CD4-positive, alpha-beta T cell treated with Interleukin-4 for 1 hour (primary cell): Measurements from ENCODE around the gene CKLF.
"Not testable (repeated sequence)": the region's sequence is repeated elsewhere in the genome, so short reads cannot be mapped to it uniquely, and the experiment has no call there.

ENCODE experiments used
- DNase-seq, 2 donors: peaks; one replicate each; pipeline ENCODE4 v3.0.0-alpha.2; 2020 to 2022

CKLF gene

GRCh38 chr16:66552286-66553177 is at the start of gene CKLF:
Gene CKLF, plus strand, starts transcription at chr16:66552576. Its CDS starts 140 bp downstream, at chr16:66552716.
- peak; percentile 93 to 94 for DNase-seq

DNA sequence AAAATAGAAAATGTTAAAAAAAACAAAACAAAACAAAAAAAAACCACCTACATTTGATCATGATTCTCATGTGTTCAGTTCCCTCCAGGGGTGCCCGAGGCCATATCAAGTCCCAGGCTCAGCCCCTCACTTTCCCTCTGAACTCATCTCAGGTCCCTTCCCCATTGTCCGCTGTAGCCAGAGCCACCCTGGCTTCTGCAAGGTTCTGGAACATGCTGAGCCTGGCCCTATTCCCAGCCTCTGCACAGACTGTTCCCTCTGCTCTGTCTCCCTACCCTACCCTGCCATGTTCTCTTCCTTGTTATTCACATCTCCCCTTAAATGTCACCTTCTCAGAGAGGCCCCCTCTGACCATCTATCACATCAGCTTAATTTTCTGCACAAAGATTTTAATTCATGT is 49.3 kb upstream of the CKLF start:
- no peak for DNase-seq

GRCh38 chr16:66503612-66504011 is 48.8 kb upstream of the CKLF start:
- DNase-seq: no peak

DNA sequence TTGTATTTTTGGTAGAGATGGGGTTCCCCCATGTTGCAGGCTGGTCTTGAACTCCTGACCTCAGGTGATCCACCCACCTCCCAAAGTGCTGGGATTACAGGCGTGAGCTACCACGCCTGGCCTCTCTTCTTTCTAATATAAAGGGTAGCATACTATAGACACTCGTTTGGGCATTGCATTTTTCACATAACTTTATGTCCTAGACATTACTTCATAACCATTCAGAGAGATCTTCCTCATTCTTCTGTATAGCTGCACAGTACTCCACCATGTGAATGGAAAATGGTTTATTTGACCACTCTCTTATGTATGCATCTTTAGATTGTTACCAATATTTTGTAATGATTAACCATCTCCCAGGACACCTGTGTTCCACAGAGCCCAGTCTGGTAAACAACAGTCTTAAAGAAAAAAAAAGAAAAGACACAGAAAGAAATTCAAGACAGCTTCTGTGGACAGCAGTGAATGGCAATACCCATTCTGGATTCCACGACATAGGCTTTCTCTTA is 44.6 kb upstream of the CKLF start:
- DNase-seq: no peak

- no peak for DNase-seq
Observed at GRCh38 chr16:66508248-66508913, 44.0 kb upstream of the CKLF start.

- DNase-seq: no peak
Observed at GRCh38 chr16:66508914-66509496, 43.4 kb upstream of the CKLF start.

DNA sequence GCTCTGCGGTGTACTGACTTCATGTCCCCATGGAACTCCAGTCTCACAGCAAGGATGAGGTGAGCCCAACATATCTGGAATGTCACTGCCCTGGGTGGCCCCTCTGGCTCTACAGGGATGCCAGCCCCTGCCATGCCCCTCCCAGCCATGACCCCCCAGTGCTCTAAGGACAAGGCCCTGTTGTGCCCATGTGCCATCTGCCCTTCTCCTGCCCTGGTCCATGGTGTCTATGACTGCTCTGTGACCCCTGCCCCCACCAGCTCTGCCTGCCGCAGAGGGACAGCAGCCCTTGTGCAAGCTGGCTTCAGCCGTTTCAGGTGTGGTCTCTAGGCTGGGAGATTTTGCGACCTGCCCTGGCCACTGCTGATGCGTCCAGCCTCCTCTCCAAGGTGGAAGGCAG is 42.8 kb upstream of the CKLF start:
- DNase-seq: no peak

- no peak for DNase-seq
Observed at GRCh38 chr16:66510298-66510697, 42.1 kb upstream of the CKLF start.

- no peak for DNase-seq
Observed at GRCh38 chr16:66510711-66511601, 41.4 kb upstream of the CKLF start.

DNA sequence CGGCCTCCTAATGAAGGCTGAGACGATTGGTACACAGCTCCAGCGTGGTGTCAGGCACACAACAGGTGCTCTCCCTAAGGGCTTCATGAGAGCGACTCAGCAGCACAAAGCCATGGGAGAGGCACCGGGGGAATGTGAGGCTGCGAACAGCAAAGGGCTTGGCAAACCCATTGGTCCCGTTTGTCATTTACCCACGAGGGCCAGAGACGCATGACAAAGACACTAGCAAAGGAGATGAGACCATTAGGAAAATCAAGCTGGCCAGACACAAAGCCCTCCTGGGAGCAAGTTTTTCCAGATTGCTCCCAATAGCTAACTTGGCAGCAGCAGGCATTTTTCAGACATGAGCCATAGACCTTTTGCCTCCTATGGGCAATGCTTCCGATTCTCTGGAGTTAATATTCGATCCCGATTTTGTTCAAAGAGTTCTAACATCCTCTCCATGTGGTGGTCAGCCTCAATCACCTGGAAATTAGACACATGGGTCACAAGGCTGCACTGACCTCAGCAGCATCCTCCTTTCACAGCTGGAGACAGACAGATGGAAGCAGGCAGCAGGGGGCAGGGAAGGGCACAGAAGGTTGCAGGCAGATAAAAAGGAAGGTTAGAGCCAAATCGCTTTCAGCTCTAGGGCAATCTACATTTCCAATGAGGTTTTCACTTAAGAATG is 40.6 kb upstream of the CKLF start:
- peak in 1 of 2 donors; percentile 24 for DNase-seq

DNA sequence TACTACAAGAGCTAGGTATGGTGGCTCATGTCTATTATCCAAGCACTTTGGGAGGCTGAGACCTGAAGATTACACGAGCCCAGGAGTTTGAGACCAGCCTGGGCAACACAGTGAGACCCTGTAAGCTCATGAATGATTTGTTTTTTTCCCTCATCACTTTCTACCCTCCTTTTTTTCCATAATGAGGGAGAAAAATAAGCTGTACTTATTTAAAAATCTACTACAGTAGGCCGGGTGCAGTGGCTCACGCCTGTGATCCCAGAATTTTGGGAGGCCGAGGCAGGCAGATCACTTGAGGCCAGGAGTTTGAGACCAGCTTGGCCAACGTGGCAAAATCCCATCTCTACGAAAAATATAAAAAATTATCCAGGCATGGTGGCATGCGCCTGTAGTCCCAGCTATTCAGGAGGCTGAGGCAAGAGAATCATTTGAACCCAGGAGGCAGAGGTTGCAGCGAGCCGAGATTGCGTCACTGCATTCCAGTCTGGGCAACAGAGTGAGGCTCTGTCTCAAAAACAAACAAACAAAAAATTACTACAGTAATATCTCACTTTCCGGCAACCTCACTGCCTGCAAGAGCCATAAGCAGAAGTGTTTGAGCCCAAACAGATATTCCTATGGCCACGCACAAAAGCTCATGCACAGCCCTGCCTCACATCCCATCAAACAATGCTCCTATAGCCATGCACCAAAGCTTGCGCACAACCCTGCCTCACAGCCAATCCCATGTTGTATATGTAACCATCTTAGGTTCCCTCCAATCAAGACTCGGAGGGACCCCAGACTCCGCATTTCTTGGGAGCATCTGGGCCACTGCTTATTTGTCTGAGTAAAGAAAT is 39.9 kb upstream of the CKLF start:
- DNase-seq: no peak

DNA sequence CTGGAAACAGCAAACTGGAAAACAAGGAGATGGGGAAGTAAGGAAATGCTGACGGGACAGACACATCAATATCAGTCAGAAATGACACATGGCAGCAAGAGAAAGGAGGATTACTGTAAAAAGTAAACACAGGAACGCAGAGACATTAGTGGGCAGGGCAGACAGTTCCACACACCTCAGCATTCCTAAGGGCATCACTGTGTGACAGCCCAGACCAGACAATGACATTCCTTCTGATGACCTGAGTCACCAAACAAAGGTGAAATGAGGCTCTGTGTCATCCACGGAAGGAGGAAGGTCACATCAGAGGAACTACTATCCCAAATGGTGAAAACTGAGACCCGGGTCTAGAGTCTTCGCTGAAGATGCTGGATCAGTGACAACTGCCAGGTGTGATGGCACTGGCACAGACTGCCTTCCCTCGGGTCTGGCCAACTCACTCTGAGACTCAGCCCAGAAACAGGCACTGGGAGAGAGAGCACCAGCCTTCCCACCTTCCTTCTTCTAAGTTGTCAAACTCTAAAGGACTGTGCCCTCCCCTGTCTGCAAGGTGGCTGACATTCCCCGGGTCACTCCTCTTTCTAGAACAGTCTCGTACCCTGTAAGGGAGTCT is 39.2 kb upstream of the CKLF start:
- no peak for DNase-seq

DNA sequence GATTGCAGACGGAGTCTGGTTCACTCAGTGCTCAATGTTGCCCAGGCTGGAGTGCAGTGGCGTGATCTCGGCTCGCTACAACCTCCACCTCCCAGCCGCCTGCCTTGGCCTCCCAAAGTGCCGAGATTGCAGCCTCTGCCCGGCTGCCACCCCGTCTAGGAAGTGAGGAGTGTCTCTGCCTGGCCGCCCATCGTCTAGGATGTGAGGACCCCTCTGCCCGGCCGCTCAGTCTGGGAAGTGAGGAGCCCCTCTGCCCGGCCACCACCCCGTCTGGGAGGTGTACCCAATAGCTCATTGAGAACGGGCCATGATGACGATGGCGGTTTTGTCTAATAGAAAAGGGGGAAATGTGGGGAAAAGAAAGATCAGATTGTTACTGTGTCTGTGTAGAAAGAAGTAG is 38.0 kb upstream of the CKLF start:
- not testable (repeated sequence) for DNase-seq

DNA sequence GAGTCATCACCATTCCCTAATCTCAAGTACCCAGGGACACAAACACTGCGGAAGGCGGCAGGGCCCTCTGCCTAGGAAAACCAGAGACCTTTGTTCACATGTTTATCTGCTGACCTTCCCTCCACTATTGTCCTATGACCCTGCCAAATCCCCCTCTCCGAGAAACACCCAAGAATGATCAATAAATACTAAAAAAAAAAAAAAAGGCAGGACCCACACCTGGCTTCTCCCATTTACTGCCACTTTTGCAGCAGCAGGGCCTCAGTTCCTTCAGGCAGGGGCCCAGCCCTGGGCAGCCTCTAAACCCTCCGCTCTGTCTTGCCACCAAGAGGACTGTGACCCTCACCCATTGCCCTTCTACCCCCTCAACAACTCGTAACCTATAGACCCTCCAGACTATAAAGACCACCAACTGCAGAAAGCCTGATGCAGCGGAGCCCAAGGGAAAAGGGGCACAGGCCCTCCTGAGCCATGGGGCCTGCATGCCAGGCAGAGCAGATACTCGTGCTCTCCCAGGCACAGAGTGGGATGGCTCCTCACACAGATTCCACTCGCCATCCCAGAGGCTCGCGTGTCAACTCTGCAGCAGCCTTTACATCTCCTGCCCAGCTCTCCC is 37.3 kb upstream of the CKLF start:
- DNase-seq: not testable (repeated sequence)

- peak; percentile 30 to 49 for DNase-seq
Observed at GRCh38 chr16:66515596-66516508, 36.5 kb upstream of the CKLF start.

DNA sequence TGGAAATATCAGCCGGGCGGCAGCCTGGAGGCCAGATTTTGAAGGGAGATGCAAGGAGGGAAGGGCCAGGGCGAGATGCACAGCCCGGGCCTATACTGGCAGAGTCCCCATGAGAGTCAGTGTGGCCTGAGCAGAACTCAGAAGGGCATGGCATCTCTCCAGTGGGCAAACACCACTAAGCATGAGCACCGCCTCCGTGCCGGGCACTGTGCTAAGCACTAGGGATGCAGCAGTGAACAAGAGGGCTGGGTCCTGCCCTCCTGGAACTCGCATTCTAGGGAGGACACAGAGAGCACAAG is 35.9 kb upstream of the CKLF start:
- DNase-seq: no peak

DNA sequence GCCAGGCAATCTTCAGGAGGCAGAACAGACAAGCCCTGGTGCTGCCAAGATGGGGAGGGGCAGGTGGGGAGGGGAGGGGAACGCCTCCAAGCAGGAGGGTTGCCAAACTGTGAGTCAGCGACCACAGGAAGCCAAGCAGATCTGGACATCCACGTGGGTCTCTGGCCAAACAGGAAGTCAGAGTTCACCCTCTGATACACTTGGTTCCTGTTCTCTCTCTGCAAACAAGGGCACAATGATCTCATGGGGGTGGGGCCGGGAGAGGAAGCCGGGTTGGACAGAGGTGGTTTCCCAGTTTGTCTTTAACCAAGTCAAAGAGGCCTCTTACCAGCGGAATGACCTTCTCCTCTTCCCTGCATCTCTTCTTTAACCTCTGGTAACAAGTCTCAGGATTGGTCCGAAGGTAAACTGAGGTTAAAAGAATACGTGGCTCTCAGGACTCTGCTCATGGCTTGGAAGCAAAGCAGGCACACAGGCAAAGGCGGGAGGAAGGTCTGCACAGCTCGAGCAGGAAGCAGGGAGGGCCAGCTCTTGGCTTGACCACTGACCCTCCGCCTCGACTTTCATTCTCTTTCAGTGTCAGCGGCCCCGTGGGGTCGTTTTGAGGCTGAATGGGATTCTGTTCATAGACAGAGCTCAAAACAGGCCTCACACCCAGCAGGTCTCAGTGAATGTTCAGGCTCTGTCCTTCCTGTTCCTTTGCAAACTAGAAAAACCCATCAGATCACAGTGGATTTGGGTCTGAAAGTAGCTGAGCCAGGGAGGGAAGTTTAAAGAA is 35.4 kb upstream of the CKLF start:
- peak; percentile 86 to 94 for DNase-seq

DNA sequence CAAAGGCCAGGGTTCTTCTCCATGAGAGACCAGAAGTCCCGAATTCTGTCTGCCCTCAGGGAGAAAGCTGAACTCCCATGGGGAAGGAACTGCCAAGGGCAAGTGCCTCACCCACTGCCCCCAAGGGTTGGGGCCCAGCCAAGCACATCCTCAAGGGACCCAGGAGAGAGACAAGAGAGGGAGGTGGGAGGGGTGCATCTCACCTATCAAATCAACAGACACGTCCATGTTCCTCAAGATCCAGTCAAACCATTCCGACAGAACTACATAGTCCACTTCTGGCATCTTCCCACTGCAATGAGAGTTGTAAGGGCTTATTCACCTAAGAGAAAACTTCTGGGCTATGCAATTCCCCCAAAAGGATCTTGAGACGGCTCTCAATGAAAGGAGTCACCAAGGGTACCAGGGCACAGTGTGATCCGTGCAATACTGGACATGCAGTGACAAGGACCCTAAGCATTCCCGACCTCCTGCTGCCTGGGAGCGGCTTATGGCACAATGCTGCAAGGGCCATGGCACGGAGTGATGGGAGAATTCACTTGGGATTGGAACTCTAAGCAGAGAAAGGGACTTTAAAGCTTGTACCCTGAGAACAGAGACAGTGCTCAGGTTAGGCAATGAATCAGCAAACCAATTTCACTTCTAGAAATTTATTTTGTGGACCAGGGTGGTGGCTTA is 34.7 kb upstream of the CKLF start:
- DNase-seq: no peak
